GM15510 (cell line): Measurements from ENCODE around the gene C1orf185.

ENCODE experiments used
- POLR2A ChIP-seq: IDR thresholded peaks from 3 replicates; pipeline ENCODE4 v1.6.1; 2011; ENCODE audit warnings: borderline replicate concordance; ENCODE audit not compliant: insufficient read length; ENCODE audit errors: extremely low read depth

C1orf185 gene

DNA sequence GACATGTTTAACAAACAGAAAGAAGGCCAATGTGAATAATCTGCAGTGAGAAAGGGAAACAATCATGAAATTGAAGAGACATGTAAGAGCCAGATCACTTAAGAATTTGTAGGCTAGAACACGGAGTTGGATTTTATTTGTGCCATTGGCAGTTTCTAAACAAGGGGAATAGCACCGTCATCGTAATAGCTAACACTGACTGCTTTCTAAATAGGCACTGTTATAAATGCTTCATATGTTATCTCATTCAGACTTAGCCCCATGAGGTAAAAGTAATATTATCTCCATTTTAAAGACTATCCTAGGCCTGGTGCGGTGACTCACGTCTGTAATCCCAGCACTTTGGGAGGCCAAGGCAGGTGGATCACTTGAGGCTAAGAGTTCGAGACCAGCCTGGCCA lies 12.1 kb downstream of the C1orf185 start:
- no peak for TF ChIP-seq POLR2A

DNA sequence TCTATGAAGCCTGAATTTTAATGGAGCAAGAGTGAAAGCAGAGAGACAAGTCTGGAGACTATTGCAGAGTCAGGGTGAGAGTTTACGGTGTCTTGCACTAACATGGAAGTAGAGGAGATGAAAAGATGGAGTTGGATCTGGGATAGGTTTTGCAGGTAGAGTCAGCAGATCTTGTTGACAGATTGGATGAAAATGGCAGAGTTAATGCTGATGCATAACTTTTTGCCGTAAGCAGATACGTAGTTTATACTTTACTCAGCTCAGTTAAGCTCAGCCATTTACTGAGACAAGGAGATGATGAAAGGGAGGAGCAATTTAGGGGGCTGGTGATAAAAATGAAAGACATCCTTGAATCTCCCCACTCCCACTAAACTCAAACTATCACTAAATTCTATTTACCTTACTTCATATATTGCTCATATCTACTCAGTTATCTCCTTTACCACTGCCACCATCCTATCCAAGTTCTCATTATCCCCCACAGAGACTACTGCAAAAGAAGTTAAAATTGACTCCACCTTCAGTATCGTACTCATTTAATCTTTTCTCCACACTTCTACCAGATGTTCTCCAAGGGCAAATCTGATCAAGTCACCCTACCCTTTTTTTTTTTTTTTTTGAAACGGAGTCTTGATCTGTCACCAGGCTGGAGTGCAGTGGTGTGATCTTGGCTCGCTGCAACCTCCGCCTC lies 13.8 kb downstream of the C1orf185 start:
- no peak for TF ChIP-seq POLR2A

DNA sequence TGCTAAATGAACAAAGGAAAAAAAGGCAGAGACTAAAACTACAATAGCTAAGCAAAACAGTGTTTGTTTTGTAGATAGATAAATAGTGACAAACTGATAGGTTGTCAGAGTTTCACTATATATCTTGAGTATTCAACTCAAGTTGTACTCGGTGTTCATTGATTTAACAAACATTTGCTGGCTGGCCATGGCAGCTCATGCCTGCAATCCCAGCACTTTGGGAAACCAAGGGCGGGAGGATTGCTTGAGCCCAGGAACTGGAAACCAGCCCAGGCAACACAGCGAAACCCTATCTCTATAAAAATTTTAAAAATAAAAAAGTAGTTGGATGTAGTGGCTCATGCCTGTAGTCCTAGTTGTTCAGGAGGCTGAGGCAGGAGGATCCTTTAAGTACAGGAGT lies 17.3 kb downstream of the C1orf185 start:
- no peak for TF ChIP-seq POLR2A

DNA sequence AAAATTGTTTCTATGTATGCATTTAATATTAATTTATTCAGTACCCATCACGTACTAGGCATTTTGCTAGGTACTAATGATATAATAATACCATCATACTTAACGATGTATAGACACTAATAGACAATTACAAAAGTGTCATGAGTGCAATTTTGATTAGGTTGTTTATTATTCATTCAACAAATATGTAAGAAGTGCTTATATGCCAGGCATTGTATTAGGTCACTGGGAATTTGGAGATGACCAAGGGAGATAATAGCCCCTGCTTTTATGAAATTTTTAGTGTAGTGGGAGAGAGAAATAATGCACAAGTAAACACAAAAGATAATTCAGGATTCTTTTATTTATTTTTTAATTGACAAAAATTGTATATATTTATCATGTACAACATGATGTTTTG lies 18.6 kb downstream of the C1orf185 start:
- no peak for TF ChIP-seq POLR2A

DNA sequence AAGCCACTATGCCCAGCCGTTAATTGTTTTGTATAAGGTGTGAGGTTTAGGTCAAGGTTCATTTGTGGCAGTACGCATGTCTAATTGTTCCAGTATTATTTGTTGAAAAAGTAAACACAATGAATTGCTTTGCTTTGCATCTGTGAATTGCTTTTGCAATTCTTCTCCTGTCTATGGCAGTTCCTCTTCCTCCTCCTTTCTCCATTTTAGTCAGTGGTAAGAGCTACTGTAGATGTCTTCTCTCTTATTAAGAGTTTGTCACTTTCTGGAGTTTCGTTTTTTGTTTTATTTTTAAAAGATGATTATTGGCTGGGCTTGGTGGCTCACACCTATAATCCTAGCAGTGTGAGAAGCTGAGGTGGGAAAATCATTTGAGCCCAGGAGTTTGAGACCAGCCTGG lies 29.2 kb downstream of the C1orf185 start:
- TF ChIP-seq POLR2A: no peak

DNA sequence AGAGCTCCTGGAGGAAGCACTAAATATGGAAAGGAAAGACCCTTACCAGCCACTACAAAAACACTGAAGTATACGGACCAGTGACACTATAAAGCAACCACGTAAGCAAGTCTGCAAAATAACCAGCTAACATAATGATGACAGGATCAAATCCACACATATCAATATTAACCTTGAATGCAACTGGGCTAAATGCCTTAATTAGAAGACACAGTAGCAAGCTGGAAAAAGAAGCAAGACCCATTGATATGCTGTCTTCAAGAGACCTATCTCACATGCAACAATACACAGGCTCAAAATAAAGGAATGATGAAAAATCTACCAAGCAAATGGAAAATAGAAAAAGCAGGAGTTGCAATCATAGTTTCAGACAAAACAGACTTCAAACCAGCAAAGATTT lies 31.0 kb downstream of the C1orf185 start:
- no peak for TF ChIP-seq POLR2A

DNA sequence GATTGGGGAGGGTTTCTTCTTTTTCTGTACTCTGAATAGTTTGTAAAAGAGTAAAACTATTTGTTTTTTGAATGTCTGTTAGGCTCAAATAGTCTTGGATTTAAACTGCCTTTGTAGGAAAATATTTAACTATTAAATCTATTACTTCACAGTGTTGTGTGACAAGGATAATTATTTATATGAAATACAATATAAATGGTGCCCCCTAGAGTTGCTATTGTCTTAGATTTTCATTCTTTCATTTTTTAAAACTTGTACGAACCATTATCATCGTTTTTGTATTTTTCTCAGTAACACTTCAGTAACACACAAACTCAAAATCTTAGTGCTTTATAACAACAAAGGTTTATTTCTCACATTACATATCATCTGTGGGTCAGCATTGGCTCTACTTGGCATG lies 37.4 kb downstream of the C1orf185 start:
- no peak for TF ChIP-seq POLR2A

DNA sequence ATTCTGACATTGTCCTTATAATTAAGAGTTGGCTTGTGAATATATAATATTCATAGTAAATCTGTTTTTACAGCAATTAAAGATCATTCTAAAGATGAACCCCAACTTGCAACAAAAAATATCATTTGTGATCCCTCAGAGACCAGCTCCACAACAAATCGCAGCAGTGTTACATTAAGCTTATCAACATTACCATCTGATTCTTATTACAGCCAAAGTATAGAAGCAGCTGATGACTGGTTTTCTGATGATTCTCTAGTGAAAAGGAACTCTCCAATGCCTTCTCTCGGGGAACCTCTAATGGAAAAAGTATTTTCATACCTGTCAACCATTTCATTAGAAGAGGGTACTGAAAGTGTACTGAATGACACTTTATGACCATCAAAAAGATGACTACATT lies 45.4 kb downstream of the C1orf185 start:
- TF ChIP-seq POLR2A: no peak

DNA sequence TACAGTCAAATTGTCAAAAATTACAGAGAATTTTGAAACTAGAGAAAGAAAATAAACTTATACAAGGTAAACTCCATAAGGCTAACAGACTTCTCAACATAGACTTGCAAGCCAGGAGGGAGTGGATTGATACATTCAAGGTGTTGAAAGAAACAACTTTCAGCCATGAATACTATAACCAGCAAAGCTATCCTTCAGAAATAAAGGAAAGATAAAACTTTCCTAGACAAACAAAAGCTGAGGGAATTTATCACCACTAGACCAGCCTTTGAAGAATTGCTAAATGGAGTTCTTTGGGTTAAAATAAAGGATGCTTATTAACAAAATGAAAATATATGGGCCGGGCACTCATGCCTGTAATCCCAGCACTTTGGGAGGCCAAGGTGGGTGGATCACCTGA lies 52.7 kb downstream of the C1orf185 start:
- TF ChIP-seq POLR2A: no peak

DNA sequence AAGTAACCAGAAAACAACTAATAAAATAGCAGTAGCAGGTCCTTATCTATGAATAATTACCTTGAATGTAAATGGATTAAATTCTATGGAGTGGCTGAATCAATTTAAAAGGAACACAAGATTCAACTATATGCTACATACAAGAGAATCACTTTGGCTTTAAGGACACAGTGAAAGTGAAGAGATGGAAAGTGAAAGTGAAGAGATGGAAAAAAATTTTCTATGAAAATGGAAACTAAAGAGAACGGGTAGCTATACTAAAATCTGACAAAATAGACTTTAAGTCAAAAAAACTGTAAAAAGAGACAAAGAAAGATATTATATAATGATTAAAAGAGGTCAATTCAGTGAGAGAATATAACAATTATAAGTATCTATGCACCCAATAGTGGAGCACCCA lies 54.7 kb downstream of the C1orf185 start:
- TF ChIP-seq POLR2A: no peak

DNA sequence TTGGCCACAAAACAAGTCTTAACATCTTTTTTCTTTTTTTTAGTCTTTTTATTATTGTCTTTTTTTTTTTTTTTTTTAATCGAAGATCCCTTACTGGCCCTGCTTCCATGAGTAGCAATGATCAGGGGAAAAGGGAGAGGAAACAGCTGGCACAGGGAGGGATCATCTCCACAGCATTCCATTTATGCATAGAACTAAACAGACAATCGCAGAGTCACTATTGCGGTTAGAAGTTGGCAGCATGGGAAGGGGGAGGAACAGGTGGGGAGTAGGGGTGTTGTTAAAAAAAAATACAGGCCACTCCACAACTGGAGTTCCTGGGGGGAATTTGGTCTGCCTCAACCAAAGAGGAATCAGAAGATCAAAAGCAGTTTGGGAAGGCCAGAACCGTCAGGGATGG lies 55.4 kb downstream of the C1orf185 start:
- TF ChIP-seq POLR2A: no peak

DNA sequence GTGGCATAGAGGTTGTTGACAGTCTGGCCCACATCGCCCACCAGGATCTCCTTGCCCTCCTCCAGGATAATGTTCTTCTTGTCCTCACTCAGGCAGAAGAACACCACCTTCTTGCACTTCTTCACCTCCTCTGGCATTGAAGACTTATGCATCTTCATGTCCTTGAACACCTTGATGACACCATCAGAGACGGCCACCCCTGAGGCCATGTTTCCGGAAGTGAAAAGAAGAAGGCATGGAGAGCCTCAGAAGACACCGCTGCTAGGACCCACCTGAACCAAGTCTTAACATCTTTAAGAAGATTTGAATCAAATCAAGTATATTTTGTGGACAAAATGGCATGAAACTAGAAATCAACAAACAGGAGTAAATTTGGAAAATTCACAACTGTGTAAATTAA lies 56.2 kb downstream of the C1orf185 start:
- TF ChIP-seq POLR2A: no peak

DNA sequence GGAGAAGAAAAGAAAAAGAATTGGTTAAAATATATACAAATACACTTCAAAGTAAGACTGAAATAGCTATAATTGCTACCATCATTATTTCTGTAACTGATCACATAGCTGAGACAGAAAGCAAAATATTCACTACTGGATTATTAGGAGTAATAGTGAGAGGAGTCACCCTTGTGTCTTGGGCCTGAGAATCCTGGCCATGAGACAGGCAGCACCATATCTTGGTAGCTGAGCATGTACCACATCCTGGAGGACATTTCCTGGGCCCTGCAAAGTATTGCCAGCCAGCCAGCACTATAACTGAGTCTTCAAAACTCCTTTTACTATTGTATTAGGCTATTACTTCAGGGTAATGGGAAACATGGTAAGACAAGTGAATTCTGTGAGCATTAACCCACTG lies 63.5 kb downstream of the C1orf185 start:
- TF ChIP-seq POLR2A: no peak

DNA sequence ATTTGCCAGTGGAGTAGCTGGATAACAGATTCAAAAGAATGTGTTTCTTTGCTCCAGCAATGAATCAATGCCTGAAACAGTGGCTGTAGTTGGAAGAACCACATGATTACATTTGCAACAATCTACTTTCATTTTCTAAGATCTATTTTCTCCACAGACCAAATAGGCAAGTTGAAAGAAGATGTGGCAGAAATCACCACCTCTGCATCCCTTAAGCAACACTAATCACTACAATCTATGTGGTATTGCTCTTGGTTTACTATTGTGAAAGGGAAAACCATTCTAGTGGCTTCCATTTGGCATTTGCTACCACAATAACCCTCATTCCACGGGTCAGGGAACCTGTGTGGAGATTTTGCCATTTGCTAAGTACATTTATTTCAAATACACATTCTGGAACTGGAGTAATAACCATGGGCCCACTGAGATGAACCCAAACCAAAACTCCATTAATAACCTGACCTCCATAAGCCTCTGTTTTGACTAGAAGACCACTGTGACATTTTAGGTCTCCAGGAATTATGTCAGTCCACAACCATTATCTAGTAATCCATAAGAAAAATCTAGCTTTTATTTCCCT lies 66.3 kb downstream of the C1orf185 start:
- no peak for TF ChIP-seq POLR2A

DNA sequence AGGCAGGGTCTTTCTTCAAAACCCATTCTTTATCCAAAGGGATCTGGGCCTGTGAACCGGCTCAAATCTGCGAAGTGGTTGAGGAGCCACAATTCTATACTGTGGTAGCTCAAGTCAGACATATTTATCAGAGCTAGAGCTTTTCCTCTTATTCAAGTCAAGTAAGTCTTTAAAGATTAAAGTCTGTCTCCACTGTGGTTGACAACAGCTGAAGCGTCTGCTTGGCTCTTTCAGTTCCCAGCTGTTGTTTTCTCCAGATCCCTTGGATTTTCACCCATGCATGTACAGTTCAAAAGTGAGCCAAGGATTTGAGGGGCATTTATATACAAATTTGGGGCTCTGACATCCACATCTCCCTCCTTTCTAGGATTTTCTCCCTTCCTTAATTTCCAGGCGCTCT lies 66.9 kb downstream of the C1orf185 start:
- TF ChIP-seq POLR2A: no peak

DNA sequence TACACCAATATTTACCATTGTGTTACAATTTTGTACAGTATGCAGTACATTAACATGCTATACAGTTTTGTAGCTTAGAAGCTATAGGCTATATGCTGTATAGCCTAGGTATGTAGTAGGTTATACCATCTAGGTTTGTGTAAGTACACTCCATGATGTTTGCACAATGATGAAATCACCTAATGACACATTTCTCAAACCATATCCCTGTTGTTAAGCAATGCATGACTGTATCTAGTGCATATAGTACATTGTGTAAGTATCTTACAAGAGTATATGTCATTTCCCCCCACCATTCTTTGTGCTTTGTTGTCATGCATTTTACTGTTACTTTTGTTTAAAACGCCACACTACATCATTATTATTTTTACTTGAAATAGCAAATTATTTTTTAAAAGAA lies 68.3 kb downstream of the C1orf185 start:
- no peak for TF ChIP-seq POLR2A
